ENCODE measurements around the gene PTPN1. TPM values are rescaled to one million over a fixed set of nuclear protein-coding genes. Genes with fewer than 3 reads are reported as not detected.

Gene PTPN1
- total and polyA plus RNA-seq, 10 donors: 20.5 to 84.9 (median 68.6) TPM

- peak overlapping the region in 7 of 8 donors; percentile 23 to 88 (median 79) for H3K27ac ChIP-seq
- 90 to 93% (median 92%) methylated on average over 5 of the region's 5 CpGs for WGBS, 5 donors
- TF ChIP-seq POLR2AphosphoS5 (IDR thresholded peaks at IDR 0.05): no peak
- TF ChIP-seq POLR2A (IDR thresholded peaks at IDR 0.05): no peak
- TF ChIP-seq CTCF (IDR thresholded peaks at IDR 0.05 in 8 of 11, conservative IDR thresholded peaks at IDR 0.05 in 3 of 11): no peak
- H3K36me3 ChIP-seq: peaks cover 0 to 36% (median 2%) of the 10 kb centered on the region in 6 donors
- intact Hi-C loops (cut with DNase I; ENCODE audit: low total_unique reads): no loop called here
- no peak for DNase-seq
- no peaks in the 10 kb centered on the region for H3K27me3 ChIP-seq (replicated peaks in 1 of 7)
- peaks cover 38 to 100% (median 93%) of the 10 kb centered on the region in 6 donors for H3K4me1 ChIP-seq
- no peak overlapping the region for H3K4me3 ChIP-seq
- H3K9me3 ChIP-seq: no peaks in the 10 kb centered on the region
Observed at GRCh38 chr20:50548396-50548795, 38.2 kb downstream of the PTPN1 start.

DNA sequence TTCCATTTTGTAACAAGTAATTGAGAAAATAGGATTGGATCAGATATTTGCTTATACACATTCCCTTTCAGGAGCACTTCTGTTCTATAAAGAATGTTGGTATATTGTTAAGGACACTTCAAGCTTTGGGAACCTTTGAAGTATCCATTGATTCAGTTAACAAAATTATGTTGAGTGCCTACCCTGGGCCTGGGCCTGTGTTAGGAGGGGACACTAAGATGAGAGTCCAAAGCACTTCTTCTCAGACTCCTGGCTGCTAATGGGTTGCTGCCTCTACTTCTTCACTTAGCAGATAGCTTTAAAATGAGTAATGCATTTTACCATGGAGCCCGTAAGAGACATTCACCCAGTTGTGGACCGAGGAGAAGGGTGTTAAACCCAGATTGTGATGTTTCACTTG, 40.3 kb downstream of the PTPN1 start:
- no peak for TF ChIP-seq CTCF (IDR thresholded peaks at IDR 0.05 in 8 of 11, conservative IDR thresholded peaks at IDR 0.05 in 3 of 11)
- no peak for TF ChIP-seq POLR2A (IDR thresholded peaks at IDR 0.05)
- no peak for TF ChIP-seq POLR2AphosphoS5 (IDR thresholded peaks at IDR 0.05)
- WGBS, 5 donors: 87 to 93% (median 93%) methylated on average over 2 of the region's 2 CpGs
- Histone ChIP-seq H3K9me3 (no peaks in the 10 kb centered on the region), H3K36me3 (peaks cover 0 to 32% (median 2%) of the 10 kb centered on the region in 6 donors), H3K27me3 (replicated peaks in 1 of 7) (no peaks in the 10 kb centered on the region), H3K4me1 (peaks cover 35 to 100% (median 76%) of the 10 kb centered on the region in 6 donors), H3K27ac (peak overlapping the region in 4 of 8 donors; percentile 20 to 88 (median 82)), H3K4me3 (no peak overlapping the region)
- no peak for DNase-seq
- intact Hi-C loops (cut with DNase I; ENCODE audit: low total_unique reads): no loop called here

DNA sequence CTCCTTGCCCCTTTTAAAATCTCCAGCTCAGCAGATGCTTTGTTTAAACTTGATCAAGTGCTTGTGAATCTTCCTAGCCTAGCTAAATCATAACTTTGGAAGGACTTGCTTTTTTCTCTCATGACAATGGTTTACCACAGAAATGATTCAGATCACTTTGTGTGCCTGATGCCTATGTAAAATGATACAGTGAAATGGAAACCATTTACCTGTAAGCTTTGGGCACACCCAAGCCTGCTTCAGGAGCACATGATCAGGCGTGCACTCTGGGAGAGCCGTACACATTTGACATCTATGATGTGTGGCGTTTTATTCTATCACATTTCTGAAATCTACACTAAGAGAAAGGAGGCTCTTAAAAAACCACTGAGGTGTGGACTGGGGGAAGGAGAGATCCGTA, 41.1 kb downstream of the PTPN1 start:
- Histone ChIP-seq H3K27ac (peak overlapping the region in 4 of 8 donors; percentile 8 to 88 (median 50)), H3K4me1 (peaks cover 29 to 99% (median 72%) of the 10 kb centered on the region in 6 donors), H3K9me3 (no peaks in the 10 kb centered on the region), H3K4me3 (no peak overlapping the region), H3K27me3 (replicated peaks in 1 of 7) (no peaks in the 10 kb centered on the region), H3K36me3 (peaks cover 0 to 32% (median 2%) of the 10 kb centered on the region in 6 donors)
- 83 to 92% (median 90%) methylated on average over 4 of the region's 4 CpGs for WGBS, 5 donors
- no peak for TF ChIP-seq CTCF (IDR thresholded peaks at IDR 0.05 in 8 of 11, conservative IDR thresholded peaks at IDR 0.05 in 3 of 11)
- TF ChIP-seq POLR2A (IDR thresholded peaks at IDR 0.05): no peak
- no peak for TF ChIP-seq POLR2AphosphoS5 (IDR thresholded peaks at IDR 0.05)
- no peak for DNase-seq
- intact Hi-C loops (cut with DNase I; ENCODE audit: low total_unique reads): no loop called here

DNA sequence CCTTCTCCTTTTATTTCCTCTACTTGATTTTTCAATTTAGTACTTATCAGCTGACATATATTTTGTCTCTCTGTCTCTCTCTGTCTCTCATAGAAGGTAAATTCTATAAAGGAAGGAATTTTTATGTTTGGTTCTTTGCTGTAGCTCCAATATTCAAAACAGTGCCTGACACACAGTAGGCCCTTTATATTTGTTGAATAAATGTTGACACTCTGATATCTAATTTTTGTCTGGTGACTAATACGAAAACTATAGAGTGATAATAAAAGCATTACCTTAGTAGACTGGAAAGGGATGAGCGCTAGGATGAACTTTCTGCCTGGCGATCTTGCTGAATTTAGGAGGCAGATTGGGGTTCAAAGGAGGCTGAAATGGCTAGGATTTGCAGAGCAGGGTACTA, 42.8 kb downstream of the PTPN1 start:
- DNase-seq: no peak
- Histone ChIP-seq H3K4me3 (no peak overlapping the region), H3K9me3 (no peaks in the 10 kb centered on the region), H3K36me3 (peaks cover 0 to 41% (median 4%) of the 10 kb centered on the region in 6 donors), H3K4me1 (peaks cover 22 to 96% (median 58%) of the 10 kb centered on the region in 6 donors), H3K27me3 (replicated peaks in 1 of 7) (no peaks in the 10 kb centered on the region), H3K27ac (no peak overlapping the region)
- TF ChIP-seq POLR2A (IDR thresholded peaks at IDR 0.05) (no peak), POLR2AphosphoS5 (IDR thresholded peaks at IDR 0.05) (no peak), CTCF (IDR thresholded peaks at IDR 0.05 in 8 of 11, conservative IDR thresholded peaks at IDR 0.05 in 3 of 11) (no peak)
- 90 to 97% (median 93%) methylated on average over 3 of the region's 3 CpGs for WGBS, 5 donors
- intact Hi-C loops (cut with DNase I; ENCODE audit: low total_unique reads): no loop called here
